GM10847 (cell line): ENCODE measurements around the gene XYLT1.

Experiments
- POLR2A ChIP-seq: IDR thresholded peaks from 2 replicates; pipeline ENCODE4 v1.6.1; 2011; ENCODE audit not compliant: insufficient read length; ENCODE audit errors: extremely low read depth

Gene XYLT1

DNA sequence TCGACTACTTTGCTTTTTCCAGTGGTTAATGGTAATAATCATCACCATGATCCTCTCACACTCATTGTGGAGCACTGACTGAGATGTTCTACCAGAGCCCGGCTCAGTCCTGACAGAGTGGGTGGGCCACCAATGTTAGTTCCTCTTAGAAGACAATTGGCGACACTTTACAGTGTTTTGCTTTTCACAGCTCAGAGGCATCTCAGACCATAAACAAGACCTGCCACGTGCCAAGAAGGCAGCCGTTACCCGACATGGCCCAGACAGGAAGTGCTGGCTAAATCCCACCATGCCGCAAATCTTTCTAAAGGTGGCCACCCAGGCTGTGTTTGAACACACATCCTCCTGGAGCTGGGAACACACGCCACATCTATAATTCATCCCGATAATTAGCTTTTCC is 103.7 kb downstream of the XYLT1 start:
- no peak for TF ChIP-seq POLR2A

DNA sequence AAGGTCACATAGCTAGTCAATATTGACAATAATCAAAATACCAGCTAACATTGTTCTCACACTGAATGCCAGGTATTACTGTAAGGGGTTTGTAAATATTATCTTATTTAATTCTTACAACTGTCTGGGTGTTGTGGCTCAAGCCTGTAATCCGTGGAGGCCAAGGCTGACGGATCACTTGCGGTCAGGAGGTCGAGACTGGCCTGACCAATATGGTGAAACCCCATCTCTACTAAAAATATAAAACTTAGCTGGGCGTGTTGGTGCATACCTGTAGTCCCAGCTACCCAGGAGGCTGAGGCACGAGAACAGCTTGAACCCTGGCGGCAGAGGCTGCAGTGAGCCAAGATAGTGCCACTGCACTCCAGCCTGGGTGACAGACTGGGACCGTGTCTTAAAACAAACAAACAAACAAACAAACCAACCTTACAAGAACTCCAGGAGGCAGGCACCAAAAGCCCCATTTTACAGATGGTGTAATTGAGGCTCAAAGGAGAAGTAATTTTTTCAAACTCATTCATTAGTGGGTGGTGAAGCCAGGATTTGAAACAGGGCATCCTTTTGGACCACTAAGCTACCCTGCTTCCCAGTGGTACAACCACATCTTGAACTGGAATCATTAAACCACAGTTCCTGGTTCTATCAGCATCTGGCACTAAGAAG is 104.3 kb downstream of the XYLT1 start:
- TF ChIP-seq POLR2A = no peak

DNA sequence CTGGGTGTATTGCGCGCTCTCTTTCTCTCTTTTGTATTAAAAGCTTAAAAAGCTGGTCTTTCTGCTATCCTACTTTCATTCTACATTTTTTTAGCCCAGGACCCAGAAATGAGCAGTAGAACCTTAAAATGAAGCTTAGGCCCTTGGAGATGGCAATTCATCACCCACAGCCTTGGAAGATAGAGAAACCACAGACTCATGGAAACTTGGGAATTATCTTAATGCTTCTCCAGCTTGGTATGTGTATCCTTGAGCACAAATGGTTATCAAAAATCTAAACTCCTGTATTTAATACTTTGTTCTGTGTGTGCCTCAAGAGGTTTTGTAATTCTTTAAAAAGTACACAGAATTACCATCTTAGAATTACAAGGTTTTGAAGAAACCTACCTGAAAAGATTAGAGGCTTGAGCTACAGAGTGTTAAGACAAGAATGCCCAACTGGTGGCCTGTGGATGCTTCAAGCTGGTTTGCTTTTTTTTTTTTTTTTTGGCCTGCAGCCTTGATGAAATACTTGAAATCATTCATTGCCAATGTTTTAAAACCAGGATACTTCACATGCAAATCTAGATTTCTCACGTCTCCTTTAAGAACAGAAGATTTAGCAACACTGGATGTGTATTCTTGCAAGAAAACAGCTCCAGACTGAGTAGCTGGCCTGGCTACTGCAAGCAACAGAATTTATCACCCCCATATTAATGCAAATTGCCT is 105.0 kb downstream of the XYLT1 start:
- no peak for TF ChIP-seq POLR2A

DNA sequence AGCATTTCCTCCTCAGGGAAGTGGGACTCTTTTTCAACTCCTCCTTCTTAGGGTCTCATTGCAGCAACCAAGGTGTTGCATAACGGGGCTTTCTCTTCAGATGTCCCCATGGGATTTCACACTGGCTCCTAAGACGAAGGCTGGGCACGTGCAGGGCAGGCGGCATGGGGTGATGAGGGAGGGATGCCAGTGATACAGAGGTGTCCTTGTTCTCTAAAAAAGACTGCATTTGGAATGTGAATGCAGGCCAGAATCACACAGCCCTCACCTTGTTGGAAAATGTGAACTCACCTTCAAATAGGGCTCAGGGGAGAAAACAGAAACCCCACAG is 105.6 kb downstream of the XYLT1 start:
- TF ChIP-seq POLR2A = no peak

DNA sequence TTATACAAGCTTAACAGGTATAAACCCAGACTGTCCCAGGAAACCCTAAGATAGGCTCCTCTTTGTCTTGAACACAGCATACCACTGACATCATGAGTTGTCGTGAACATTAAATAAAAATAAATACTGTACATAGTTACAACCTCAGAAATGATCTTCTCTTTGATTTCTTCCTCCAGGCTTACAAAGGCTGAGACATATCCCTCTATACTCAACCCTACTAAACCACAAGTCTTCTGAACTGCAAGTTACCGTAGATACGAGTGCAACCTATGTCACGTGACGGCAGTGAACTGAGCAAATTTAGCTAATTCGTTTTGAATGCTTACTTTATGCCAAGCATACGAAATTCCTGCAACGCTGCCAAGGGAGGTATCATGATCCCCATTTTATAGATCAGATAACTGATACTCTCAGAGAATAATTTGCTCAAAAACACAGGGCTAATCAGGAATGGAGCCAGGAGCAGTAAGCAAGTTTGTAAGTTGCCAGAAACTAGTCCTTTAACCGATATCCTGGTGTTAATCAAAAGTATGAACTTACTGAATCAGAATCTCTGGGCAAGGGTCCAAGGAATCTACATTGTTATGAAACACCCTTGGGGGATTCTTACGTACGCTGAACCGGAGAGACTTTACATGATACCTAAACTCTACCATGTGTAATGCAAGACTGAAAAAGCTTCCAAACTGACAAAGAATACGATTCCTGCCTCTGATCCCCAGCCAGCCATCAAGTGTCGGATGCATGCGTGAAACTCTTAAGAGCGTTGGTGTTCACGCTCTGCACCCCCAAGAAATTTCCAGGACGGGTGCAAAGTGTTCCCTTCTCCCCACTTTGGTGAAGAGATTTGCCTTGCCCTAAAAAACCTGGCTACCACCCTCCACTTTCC is 106.2 kb downstream of the XYLT1 start:
- no peak for TF ChIP-seq POLR2A

DNA sequence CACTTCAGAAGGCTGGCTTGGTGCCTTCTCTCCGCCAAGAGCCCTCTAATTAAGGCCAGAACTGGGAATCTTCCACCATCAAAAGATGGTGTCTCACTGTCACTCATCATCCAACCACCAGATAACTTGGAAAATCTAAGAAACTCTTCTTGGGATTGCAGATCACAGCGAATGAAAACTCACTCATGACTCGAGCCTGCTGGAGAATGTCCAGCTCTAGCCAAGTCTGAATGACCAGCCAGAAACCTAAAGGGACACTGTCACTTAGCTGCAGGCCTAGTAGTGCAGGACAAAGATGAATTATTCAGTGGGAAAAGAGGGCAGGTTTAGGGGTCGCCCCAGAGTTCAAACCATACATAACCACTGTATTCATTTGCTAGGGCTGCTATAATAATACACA is 107.8 kb downstream of the XYLT1 start:
- no peak for TF ChIP-seq POLR2A

DNA sequence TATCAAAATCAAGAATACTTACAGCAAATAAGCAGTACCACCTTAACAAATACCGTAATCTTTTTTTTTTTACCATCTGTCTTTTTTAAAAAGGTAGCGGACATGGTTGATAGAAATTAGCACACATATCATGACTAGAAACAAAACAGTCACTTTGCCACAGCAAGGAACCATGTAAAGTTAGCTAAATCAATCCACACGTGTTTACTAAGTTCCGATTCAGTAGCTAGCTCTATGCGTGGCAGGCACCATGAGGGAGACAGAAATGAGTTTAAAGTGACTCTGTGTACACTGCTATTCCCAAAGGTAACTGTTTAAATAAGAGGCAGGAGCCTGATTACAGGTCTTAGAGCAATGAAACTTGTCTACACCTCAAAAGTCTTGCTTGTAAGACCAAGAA is 108.6 kb downstream of the XYLT1 start:
- no peak for TF ChIP-seq POLR2A

DNA sequence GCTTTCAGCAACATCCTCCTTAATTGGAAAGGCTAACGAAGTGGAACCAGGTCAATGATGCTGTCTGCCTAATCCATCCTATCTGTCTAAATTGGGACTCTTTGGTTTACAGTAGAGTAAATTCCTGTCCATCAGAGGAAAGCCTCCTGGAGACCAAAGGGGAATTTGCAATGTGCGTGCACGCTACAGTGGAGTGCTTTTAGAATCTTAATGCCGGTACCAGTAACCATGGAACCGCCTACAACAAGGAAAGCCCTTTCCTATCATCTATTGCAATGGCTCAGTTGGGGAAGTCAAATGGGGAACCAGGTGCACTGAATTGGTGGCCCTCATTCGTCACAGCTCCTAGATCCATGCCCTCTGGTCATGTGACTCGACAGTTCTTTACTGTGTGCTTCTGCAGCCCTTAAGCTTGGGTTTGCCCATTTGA is 110.1 kb downstream of the XYLT1 start:
- no peak for TF ChIP-seq POLR2A

DNA sequence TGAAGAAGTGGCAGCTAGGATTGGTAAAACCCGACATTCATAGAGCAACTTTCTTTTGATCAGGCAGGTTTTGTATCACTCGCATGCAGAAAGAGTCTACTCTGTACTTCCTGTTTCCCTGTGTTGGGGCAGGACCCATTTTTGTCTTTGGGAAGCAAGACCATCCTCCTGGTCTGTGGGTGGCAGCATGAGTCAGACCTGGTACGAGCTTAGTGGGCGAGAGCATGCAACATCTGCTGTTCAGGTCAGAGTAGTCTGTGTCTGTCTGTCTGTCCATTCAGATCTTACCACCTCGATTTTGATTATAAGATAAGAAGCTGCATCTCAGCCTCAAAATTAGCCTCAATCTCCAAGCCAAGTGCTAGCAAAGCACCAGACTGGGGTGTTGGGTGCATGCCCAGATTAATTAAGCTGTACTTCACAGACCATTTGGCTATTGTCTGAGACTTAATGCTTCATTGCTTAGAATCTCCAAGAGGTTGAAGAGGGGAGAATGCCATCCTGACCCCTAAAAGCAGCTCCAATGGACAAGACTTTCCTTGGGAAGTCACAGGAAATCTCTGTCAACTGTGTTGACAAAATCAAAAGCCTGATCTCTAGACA is 110.9 kb downstream of the XYLT1 start:
- TF ChIP-seq POLR2A = no peak

DNA sequence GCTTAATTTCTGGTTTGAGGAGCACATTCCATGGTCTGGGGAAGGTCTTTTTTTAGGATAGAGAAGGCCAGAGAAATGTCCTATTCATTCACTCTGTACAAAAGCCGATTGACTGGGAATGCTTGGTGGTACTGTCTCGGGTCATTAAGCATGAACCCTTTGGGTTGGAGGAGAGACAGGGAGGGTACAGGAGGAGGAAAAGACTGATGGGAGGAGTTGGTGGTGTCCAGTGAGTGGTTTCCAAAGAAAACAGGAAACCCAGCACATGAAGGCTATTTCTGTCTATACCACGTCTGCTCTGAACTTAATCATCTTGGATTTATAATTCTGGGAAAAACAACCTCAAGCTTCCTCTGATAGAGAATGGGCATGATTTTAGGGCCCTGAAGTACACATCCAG is 111.9 kb downstream of the XYLT1 start:
- TF ChIP-seq POLR2A = no peak

DNA sequence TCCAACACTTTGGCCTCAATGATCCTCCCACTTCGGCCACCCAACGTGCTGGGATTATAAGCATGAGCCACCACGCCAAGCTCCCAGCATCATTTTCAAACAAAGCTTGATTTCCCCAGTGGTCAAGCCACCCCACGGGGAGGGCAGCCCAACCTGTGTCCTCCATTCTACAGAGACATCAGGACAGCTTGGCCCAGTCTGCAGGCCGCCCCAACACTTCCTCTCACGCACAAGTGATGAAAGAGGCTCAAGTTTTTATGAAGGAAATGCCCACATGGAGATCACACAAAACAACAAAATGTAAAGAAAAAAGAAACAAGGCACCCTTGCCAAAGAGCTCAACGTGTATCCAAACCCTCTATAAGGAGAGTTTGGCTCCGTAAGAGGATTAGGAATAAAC is 112.4 kb downstream of the XYLT1 start:
- no peak for TF ChIP-seq POLR2A

DNA sequence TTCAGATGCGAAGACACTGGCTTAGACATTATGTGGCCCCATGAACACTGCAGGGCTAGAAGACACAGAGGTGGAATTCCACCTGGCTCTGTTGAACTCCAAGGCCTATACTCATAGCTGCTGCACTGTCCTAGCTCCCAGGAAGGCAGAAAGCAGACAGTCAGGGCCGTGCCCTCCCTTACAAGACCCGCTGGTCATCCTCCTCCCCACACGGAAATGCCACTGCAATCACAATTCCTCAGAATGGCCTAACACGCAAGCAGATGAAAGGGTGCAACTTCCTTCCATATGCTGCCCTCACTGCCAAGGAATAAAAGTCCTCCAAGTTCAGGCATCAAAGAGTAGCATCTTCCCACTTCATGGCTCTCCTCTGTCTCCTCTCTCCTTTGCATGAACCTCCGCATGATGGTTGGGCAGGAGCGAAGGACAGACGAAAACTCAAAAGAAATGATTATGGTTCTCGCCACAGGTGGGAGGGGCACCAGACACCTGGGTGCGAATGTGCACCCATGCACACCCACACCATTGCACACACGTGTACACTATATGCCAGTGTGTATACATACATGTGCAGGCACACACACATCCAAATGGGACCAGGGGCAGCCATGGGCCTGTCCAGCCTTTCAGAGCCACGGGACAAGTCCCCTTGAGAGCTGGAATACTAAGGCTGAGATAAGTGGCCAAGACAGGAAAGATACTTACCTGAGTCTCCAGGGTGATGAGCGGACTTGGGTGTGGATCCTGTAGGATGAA is 113.3 kb downstream of the XYLT1 start:
- no peak for TF ChIP-seq POLR2A

DNA sequence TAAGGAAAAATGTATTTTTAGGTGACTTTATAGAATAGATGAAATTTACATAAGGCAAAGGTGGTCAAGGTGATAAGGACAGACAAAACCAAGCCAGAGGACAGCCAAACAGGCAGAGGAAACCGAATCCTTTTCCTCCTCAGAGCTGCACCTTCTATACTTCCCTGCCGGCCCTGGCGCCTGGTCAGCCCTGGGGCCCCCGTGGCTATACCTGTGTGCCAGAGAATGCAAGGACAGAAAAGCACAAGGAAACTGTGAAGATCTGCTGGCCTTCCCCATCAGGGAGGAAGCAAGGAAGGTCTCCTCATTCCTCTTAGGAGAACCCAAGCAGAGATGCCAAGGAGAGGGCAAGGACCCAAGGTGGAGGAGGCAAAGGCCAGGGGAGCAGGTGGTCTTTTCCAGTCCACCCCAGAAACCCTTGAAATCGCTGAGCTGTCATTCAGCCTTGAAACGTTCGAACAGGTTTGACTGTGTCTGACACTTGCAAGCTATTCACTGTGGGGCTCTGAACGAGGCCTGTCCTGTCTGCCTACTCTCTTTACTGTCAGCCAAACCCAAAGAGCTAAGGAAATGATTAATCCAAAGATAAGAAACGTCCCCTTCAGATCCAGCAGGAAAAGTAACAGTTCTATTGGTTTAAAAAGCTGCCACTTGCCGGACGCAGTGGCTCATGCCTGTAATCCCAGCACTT is 114.4 kb downstream of the XYLT1 start:
- no peak for TF ChIP-seq POLR2A

DNA sequence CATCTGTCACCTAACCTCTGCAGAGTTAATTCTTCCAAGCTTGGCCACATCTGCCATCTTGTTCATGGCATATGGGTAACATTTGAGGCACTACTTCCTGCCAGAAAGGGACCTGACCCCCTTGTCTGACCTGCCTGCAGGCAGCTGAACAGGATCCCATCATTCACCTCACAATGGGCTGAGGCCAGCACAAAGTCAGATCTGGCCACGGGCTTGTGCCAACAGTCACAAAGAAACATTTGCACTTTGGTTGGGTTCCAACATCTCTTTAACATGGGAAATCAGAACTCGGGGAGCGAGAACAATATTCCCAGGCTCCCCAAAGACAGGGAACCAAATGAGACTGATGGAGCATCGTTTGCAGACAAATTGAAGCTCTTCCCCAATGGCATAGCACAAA is 116.1 kb downstream of the XYLT1 start:
- no peak for TF ChIP-seq POLR2A
